A549 treated with RU486 at 1 μM for 4 hours (cell line): ENCODE measurements around the gene OR5H1. TPM values are rescaled to one million over a fixed set of nuclear protein-coding genes. Genes with fewer than 3 reads are reported as not detected.

ENCODE experiments used
- total RNA-seq: library from RNA; stranded (reverse); fragments of 200-300 nt; extraction: Qiagen RNA extraction; gene quantifications from 5 replicates; pipeline ENCODE4 v1.2.3, GENCODE V29; 2022; ENCODE audit warnings: low read depth

OR5H1 gene
- total RNA-seq, result not detected in 5 replicates

GRCh38 chr3:98130421-98130820, at the start of gene OR5H1:
Gene OR5H1, plus strand, starts transcription at chr3:98130721. Its CDS starts 1,977 bp downstream, at chr3:98132698.

DNA sequence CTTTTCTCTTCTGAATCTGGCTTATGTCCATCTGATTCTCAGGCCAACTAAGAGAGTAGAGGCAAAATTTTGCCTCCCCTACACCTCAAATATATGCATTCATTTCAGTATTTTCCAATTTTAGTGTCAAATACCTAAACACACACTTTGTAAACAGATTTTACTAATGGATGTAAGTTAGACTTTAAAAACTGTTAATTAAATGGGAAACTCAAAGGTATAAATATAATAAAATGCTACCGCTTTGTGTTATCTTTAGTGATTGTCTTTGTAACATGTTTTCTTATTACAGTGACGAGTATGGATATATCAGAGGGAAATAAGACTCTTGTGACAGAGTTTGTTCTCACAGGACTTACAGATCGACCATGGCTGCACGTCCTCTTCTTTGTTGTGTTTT, 43.6 kb upstream of the OR5H1 start, which contains the start of gene OR5AC2:
Gene OR5AC2 (plus strand): TSS at position 301 of the 400 bp plus-strand sequence. CDS start 0 bp downstream, at position 301.

DNA sequence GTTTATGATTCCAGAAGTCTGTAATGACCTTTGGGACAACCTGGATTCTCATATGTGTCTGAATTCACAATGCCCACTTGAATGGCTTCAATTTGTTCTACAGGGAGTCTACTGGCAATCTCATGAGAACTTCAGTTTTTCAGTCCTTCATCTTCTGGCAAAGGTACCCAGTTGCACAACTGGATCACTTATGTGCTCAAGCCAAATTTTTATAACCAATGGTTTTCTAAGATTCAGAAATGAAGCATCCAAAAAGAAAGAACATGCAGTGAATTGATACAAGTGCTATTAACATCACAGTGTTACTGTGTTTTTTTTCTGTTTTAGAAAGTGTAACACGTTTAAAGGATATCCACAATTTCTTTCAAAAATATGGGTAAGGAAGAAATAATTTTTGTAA, 16.7 kb downstream of the OR5H1 start, which contains the start of gene OR5H14:
Gene OR5H14 (plus strand): TSS at position 301 of the 400 bp plus-strand sequence. CDS start 1,907 bp downstream, outside the sequence.

GRCh38 chr3:98166396-98166795, 35.9 kb downstream of the OR5H1 start, which contains the start of gene OR5H15:
Gene OR5H15, plus strand, starts transcription at chr3:98166696. Its CDS starts 2,004 bp downstream, at chr3:98168700.

Other genes with a start within 250 kb of the OR5H1 start
- 27.5 to 31.5 TPM (median 30.1 TPM) in 5 replicates for gene RIOX2, start 158.3 kb upstream of the OR5H1 start, total RNA-seq
- not detected in 5 replicates for gene GABRR3, start 95.4 kb upstream of the OR5H1 start, total RNA-seq
- not detected in 5 replicates for gene OR5AC2, start 43.5 kb upstream of the OR5H1 start, total RNA-seq
- not detected in 5 replicates for gene OR5H14, start 16.8 kb downstream of the OR5H1 start, total RNA-seq
- gene OR5H15, start 36.0 kb downstream of the OR5H1 start, total RNA-seq, result not detected in 5 replicates
- not detected in 5 replicates for gene OR5H6, start 133.5 kb downstream of the OR5H1 start, total RNA-seq
- not detected in 5 replicates for gene OR5H2, start 151.8 kb downstream of the OR5H1 start, total RNA-seq
- gene OR5K4, start 223.1 kb downstream of the OR5H1 start, total RNA-seq, result not detected in 5 replicates